SK-N-MC (cell line): Measurements from ENCODE around the gene PSG6.
"Not testable (repeated sequence)": the region's sequence is repeated elsewhere in the genome, so short reads cannot be mapped to it uniquely, and the experiment has no call there.

Source experiments
- DNase-seq: peaks from one replicate; pipeline ENCODE4 v3.0.0-alpha.2; 2011; ENCODE audit warnings: low read depth, low spot score
- H3K27ac ChIP-seq: fragments of 200-600 bp; sonication (generic); 2 replicates; pipeline ENCODE4 v1.5.1; 2016; ENCODE audit warnings: mixed run types
- H3K36me3 ChIP-seq: fragments of 200-600 bp; sonication (generic); 2 replicates; pipeline ENCODE4 v1.6.1; 2017; ENCODE audit warnings: antibody characterized with exemption, low read length, mixed read lengths; ENCODE audit not compliant: insufficient read depth
- H3K4me3 ChIP-seq: fragments of 200-600 bp; sonication (generic); 2 replicates; pipeline ENCODE4 v1.5.1; 2016
- H3K9ac ChIP-seq: fragments of 200-600 bp; sonication (generic); 2 replicates; pipeline ENCODE4 v1.8.0; 2017; ENCODE audit warnings: mixed run types, mixed read lengths; ENCODE audit not compliant: insufficient read length
- H3K9me3 ChIP-seq: fragments of 200-600 bp; sonication (generic); 2 replicates; pipeline ENCODE4 v1.6.1; 2017; ENCODE audit warnings: low read depth, mild to moderate bottlenecking, antibody characterized with exemption, low read length, moderate library complexity, mixed read lengths
- EZH2 ChIP-seq: fragments of 200-600 bp; sonication (generic); IDR thresholded peaks from one replicate; pipeline ENCODE4 v1.6.1; 2017; ENCODE audit warnings: antibody characterized with exemption
- FOXP2 ChIP-seq: optimal IDR thresholded peaks from 2 replicates; pipeline ENCODE3; 2011; ENCODE audit warnings: mild to moderate bottlenecking, moderate library complexity; ENCODE audit not compliant: insufficient read depth; ENCODE audit errors: extremely low read length, control extremely low read depth
- POLR2AphosphoS5 ChIP-seq: IDR thresholded peaks from 2 replicates; pipeline ENCODE4 v1.6.1; 2012; ENCODE audit warnings: mild to moderate bottlenecking, low read depth, low read length, borderline replicate concordance

The PSG6 gene

GRCh38 chr19:42928896-42929295 lies 11.2 kb upstream of the PSG6 start:
- H3K27ac ChIP-seq: no peak overlapping the region
- TF ChIP-seq POLR2AphosphoS5 (no peak), EZH2 (no peak), FOXP2 (no peak)
- H3K9ac ChIP-seq: no peak overlapping the region
- no peak for DNase-seq
- H3K36me3 ChIP-seq: no peaks in the 10 kb centered on the region
- H3K4me3 ChIP-seq: no peak overlapping the region
- H3K9me3 ChIP-seq: no peaks in the 10 kb centered on the region

- Histone ChIP-seq H3K9ac (no peak overlapping the region), H3K36me3 (no peaks in the 10 kb centered on the region)
Measured at GRCh38 chr19:42926781-42927180, 9.1 kb upstream of the PSG6 start.

GRCh38 chr19:42923106-42923505 lies 5.4 kb upstream of the PSG6 start:
- H3K9me3 ChIP-seq, H3K36me3 ChIP-seq, H3K27ac ChIP-seq, H3K4me3 ChIP-seq, DNase-seq, H3K9ac ChIP-seq: not testable (repeated sequence)

More at GRCh38 chr19:42926781-42927180, 9.1 kb upstream of the PSG6 start:
- Histone ChIP-seq H3K27ac (no peak overlapping the region), H3K4me3 (no peak overlapping the region), H3K9me3 (no peaks in the 10 kb centered on the region)
- TF ChIP-seq POLR2AphosphoS5: no peak
- TF ChIP-seq EZH2: no peak
- no peak for TF ChIP-seq FOXP2
- no peak for DNase-seq

- not testable (repeated sequence) for H3K36me3 ChIP-seq, H3K9me3 ChIP-seq, H3K27ac ChIP-seq, H3K4me3 ChIP-seq, H3K9ac ChIP-seq, DNase-seq
Measured at GRCh38 chr19:42920971-42921370, 3.3 kb upstream of the PSG6 start.

- Histone ChIP-seq H3K9ac (no peak overlapping the region), H3K9me3 (no peaks in the 10 kb centered on the region), H3K27ac (no peak overlapping the region), H3K36me3 (no peaks in the 10 kb centered on the region), H3K4me3 (no peak overlapping the region)
- no peak for DNase-seq
- no peak for TF ChIP-seq POLR2AphosphoS5
- no peak for TF ChIP-seq FOXP2
- no peak for TF ChIP-seq EZH2
Measured at GRCh38 chr19:42919757-42920079, 2.0 kb upstream of the PSG6 start.

- H3K36me3 ChIP-seq, H3K9ac ChIP-seq, H3K4me3 ChIP-seq, H3K27ac ChIP-seq, DNase-seq, H3K9me3 ChIP-seq: not testable (repeated sequence)
Measured at GRCh38 chr19:42919070-42919756, 1.5 kb upstream of the PSG6 start.

GRCh38 chr19:42918377-42919069 lies 829 bp upstream of the PSG6 start:
- H3K4me3 ChIP-seq, H3K27ac ChIP-seq, H3K9ac ChIP-seq, DNase-seq, H3K36me3 ChIP-seq, H3K9me3 ChIP-seq: not testable (repeated sequence)

GRCh38 chr19:42916931-42917330 lies 763 bp downstream of the PSG6 start:
- not testable (repeated sequence) for DNase-seq, H3K36me3 ChIP-seq, H3K9ac ChIP-seq, H3K9me3 ChIP-seq, H3K27ac ChIP-seq, H3K4me3 ChIP-seq

- H3K27ac ChIP-seq, DNase-seq, H3K36me3 ChIP-seq, H3K9me3 ChIP-seq, H3K9ac ChIP-seq, H3K4me3 ChIP-seq: not testable (repeated sequence)
Measured at GRCh38 chr19:42913516-42913915, 4.2 kb downstream of the PSG6 start.

GRCh38 chr19:42912941-42913340 lies 4.8 kb downstream of the PSG6 start:
- not testable (repeated sequence) for H3K36me3 ChIP-seq, H3K27ac ChIP-seq, H3K9ac ChIP-seq, DNase-seq, H3K9me3 ChIP-seq, H3K4me3 ChIP-seq

- not testable (repeated sequence) for H3K27ac ChIP-seq, H3K36me3 ChIP-seq, H3K9ac ChIP-seq, H3K4me3 ChIP-seq, DNase-seq, H3K9me3 ChIP-seq
Measured at GRCh38 chr19:42911731-42912130, 6.0 kb downstream of the PSG6 start.

- not testable (repeated sequence) for H3K9me3 ChIP-seq, H3K27ac ChIP-seq, H3K4me3 ChIP-seq, H3K36me3 ChIP-seq, DNase-seq, H3K9ac ChIP-seq
Measured at GRCh38 chr19:42906162-42906561, 11.5 kb downstream of the PSG6 start.

GRCh38 chr19:42900561-42900960 lies 17.1 kb downstream of the PSG6 start:
- H3K4me3 ChIP-seq, H3K9me3 ChIP-seq, H3K36me3 ChIP-seq, DNase-seq, H3K27ac ChIP-seq, H3K9ac ChIP-seq: not testable (repeated sequence)

- not testable (repeated sequence) for H3K9ac ChIP-seq, H3K4me3 ChIP-seq, DNase-seq, H3K27ac ChIP-seq, H3K36me3 ChIP-seq, H3K9me3 ChIP-seq
Measured at GRCh38 chr19:42899674-42900073, 18.0 kb downstream of the PSG6 start.
